ENCODE results near the gene GRID1. TPM values are rescaled to one million over a fixed set of nuclear protein-coding genes. Genes with fewer than 3 reads are reported as not detected.

Gene GRID1
- total RNA-seq, 4 donors from 2014 or later, result 0.88 to 7.3 (median 4.1) TPM

DNA sequence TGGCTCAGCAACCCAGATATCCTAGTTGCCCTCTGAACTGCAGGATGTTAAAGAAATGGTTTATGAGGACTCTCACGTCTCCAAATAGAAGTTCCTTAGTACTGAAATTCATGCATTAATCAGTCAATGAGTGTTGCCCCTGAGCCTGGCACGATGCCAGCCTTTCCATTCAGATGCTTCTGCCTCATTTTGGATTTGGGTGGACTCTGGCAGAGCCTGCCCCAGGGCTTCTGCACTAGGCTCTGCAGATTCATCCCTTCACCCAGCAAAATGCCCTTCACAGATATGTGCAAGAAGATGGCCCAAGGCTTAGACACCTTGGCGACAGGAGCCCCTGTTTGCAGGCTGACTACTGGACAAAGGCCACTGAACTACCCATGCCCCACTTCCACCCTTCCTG, 747.8 kb downstream of the GRID1 start:
- Histone ChIP-seq H3K4me3 (no peak overlapping the region), H3K27me3 (no peaks in the 10 kb centered on the region), H3K36me3 (no peaks in the 10 kb centered on the region), H3K27ac (no peak overlapping the region), H3K9me3 (no peaks in the 10 kb centered on the region), H3K4me1 (no peaks in the 10 kb centered on the region)
- TF ChIP-seq, protein P1, sequence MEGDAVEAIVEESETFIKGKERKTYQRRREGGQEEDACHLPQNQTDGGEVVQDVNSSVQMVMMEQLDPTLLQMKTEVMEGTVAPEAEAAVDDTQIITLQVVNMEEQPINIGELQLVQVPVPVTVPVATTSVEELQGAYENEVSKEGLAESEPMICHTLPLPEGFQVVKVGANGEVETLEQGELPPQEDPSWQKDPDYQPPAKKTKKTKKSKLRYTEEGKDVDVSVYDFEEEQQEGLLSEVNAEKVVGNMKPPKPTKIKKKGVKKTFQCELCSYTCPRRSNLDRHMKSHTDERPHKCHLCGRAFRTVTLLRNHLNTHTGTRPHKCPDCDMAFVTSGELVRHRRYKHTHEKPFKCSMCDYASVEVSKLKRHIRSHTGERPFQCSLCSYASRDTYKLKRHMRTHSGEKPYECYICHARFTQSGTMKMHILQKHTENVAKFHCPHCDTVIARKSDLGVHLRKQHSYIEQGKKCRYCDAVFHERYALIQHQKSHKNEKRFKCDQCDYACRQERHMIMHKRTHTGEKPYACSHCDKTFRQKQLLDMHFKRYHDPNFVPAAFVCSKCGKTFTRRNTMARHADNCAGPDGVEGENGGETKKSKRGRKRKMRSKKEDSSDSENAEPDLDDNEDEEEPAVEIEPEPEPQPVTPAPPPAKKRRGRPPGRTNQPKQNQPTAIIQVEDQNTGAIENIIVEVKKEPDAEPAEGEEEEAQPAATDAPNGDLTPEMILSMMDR (IDR thresholded peaks at IDR 0.05), result no peak
- TF ChIP-seq POLR2A (IDR thresholded peaks at IDR 0.05), result no peak
- intact Hi-C loops (cut with DNase I; ENCODE audit: low total_unique reads), result no loop called here
- no peak for DNase-seq

DNA sequence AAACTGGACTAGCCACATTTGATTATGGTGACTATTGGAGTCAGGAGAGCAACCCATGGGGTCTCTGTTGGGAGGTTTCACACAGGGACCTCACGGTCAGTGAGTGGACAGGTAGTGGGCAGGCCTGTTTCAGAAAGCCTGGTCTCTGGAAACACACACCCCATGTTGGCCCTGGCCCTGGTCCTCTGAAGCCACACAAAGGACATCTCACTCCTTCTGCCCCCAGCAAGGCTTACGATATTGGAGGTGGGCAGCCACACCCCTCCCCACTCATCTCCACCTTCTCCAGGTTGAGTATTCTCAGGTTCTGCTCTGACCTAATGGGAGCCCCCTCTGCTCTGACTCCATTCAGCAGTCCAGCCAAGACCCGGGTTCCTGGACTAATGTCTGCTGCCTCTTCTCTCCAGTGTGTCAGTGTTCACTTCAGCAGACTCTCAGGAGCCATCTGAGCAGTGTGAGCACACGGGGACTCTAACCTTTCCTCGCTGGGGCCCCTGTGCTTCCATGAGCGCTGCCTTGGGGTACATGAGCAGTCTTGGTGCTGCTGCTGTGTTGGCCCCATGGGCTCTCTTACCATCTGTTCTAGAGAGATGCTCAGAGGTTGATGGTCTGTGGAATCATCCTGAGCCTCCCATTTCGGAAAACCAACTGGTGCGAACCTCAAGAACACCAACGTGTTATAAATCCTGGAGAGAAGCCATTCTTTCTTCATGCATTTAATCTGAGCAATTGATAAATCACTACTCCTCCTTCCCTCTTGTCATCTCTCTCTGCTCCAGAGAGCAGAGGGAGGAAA, 748.6 kb downstream of the GRID1 start:
- Histone ChIP-seq H3K27me3 (no peaks in the 10 kb centered on the region), H3K4me1 (no peaks in the 10 kb centered on the region), H3K9me3 (no peaks in the 10 kb centered on the region), H3K36me3 (no peaks in the 10 kb centered on the region), H3K4me3 (no peak overlapping the region), H3K27ac (no peak overlapping the region)
- DNase-seq, result no peak
- TF ChIP-seq, protein P1 (IDR thresholded peaks at IDR 0.05), result no peak
- no peak for TF ChIP-seq POLR2A (IDR thresholded peaks at IDR 0.05)
- intact Hi-C loops (cut with DNase I; ENCODE audit: low total_unique reads), result no loop called here

DNA sequence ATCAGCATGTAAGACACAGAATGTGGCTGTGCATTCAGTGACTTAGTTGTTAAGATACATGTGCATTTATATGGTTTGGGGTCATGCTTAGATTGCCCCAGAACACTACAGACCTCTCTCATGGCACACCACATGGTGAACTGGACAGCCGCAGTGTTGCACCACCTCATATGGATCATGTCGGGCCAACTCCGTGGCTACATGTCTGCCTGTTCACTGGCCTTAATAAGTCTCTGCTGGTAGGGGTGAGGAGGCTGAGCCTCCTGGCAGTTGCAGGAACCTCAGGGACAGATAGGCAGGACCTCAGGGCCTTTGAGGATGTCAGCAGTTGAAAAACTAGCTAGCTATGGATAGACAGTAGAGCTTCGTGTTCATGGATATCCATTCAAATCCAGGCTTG, 751.0 kb downstream of the GRID1 start:
- TF ChIP-seq, protein P1 (IDR thresholded peaks at IDR 0.05), result no peak
- TF ChIP-seq POLR2A (IDR thresholded peaks at IDR 0.05), result no peak
- no peaks in the 10 kb centered on the region for H3K9me3 ChIP-seq
- no peak for DNase-seq
- intact Hi-C loops (cut with DNase I; ENCODE audit: low total_unique reads), result no loop called here
- H3K4me3 ChIP-seq, result no peak overlapping the region
- H3K27me3 ChIP-seq, result no peaks in the 10 kb centered on the region
- no peaks in the 10 kb centered on the region for H3K36me3 ChIP-seq
- H3K4me1 ChIP-seq, result no peaks in the 10 kb centered on the region
- H3K27ac ChIP-seq, result no peak overlapping the region

DNA sequence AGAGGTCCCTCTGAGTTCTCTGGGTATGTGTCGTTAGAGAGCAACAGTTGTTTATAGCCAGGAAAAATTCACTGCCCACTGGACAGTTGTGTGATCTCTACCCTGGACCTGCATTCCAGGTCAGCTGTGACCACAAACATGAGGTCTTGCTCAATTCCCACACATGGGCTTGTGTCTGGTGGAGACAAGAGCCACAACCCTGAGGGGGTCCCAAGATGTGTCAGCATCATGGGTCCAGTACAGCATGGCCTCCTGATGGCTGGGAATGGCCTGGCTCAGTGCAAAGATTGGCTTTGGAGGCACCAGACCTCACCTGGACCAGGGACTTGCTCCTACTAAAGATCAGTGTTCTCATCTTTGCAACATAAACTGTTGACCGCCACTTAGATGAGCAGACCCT, 751.6 kb downstream of the GRID1 start:
- Histone ChIP-seq H3K27ac (no peak overlapping the region), H3K36me3 (no peaks in the 10 kb centered on the region), H3K27me3 (no peaks in the 10 kb centered on the region), H3K4me3 (no peak overlapping the region), H3K4me1 (no peaks in the 10 kb centered on the region), H3K9me3 (no peaks in the 10 kb centered on the region)
- intact Hi-C loops (cut with DNase I; ENCODE audit: low total_unique reads), result no loop called here
- TF ChIP-seq POLR2A (IDR thresholded peaks at IDR 0.05), result no peak
- TF ChIP-seq, protein P1 (IDR thresholded peaks at IDR 0.05), result no peak
- DNase-seq, result no peak

DNA sequence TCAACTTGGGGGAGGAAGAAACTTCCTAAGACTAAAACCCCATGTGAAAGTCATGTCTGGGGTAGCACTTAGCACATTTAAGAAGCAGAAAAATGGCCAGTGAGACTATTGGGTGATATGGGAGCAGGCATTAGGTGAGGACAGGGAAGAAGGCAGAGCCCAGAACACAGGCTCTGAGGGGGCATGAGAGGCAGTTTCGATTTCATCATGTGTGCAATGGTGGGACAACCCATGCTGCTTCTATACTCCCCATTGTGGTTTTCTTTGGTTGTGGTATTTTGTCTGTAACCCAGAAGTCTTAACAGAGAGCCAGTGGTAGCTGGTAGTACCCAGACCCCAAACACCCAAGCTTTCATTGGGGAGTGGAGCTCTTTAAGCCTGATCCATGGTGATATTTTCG, 752.0 kb downstream of the GRID1 start:
- DNase-seq, result no peak
- intact Hi-C loops (cut with DNase I; ENCODE audit: low total_unique reads), result no loop called here
- H3K27me3 ChIP-seq, result no peaks in the 10 kb centered on the region
- H3K27ac ChIP-seq, result no peak overlapping the region
- H3K36me3 ChIP-seq, result no peaks in the 10 kb centered on the region
- H3K9me3 ChIP-seq, result no peaks in the 10 kb centered on the region
- TF ChIP-seq POLR2A (IDR thresholded peaks at IDR 0.05), result no peak
- TF ChIP-seq, protein P1 (IDR thresholded peaks at IDR 0.05), result no peak
- no peaks in the 10 kb centered on the region for H3K4me1 ChIP-seq
- H3K4me3 ChIP-seq, result no peak overlapping the region
